ENCODE measurements around the gene FCER2. TPM values are rescaled to one million over a fixed set of nuclear protein-coding genes. Genes with fewer than 3 reads are reported as not detected.

FCER2 gene
- total RNA-seq, 2 experiments from 2014 or later: 0.60 to 0.95 TPM

GRCh38 chr19:7704280-7705060, 2.5 kb upstream of the FCER2 start:
- Mint-ChIP-seq H3K4me3 (no peak overlapping the region), H3K36me3 (ENCODE audit: low read depth) (no peaks in the 10 kb centered on the region), H3K27me3 (peaks cover 23% of the 10 kb centered on the region), H3K27ac (no peak overlapping the region), H3K4me1 (peaks cover 31% of the 10 kb centered on the region), H3K9me3 (no peaks in the 10 kb centered on the region)
- ChIA-PET POLR2A (interaction anchor here (2.5 kb wide), 1 partner anchor 23 kb away, joined by 15 read pairs; the partner anchor contains the start of gene TRAPPC5), CTCF (no interaction called here)
- DNase-seq: no peak

- CTCF ChIA-PET: interaction anchor here (0.7 kb wide), 1 partner anchor 561 kb away, joined by 3 read pairs; no protein-coding TSS in a partner anchor
- POLR2A ChIA-PET: no interaction called here
- Mint-ChIP-seq H3K27ac (no peak overlapping the region), H3K4me3 (no peak overlapping the region), H3K9me3 (no peaks in the 10 kb centered on the region), H3K4me1 (peaks cover 36% of the 10 kb centered on the region), H3K36me3 (ENCODE audit: low read depth) (no peaks in the 10 kb centered on the region), H3K27me3 (peaks cover 26% of the 10 kb centered on the region)
- no peak for DNase-seq
Measured at GRCh38 chr19:7703332-7703731, 1.4 kb upstream of the FCER2 start.

GRCh38 chr19:7701049-7701653, 780 bp downstream of the FCER2 start:
- ChIA-PET POLR2A (no interaction called here), CTCF (interaction anchor here (1.2 kb wide), 1 partner anchor 20 kb away, joined by 3 read pairs; the partner anchor contains the start of gene TRAPPC5)

GRCh38 chr19:7699417-7700401, 2.2 kb downstream of the FCER2 start:
- Mint-ChIP-seq H3K36me3 (ENCODE audit: low read depth) (no peaks in the 10 kb centered on the region), H3K4me1 (peaks cover 11% of the 10 kb centered on the region), H3K27ac (no peak overlapping the region), H3K27me3 (peaks cover 27% of the 10 kb centered on the region), H3K4me3 (no peak overlapping the region), H3K9me3 (no peaks in the 10 kb centered on the region)
- no peak for DNase-seq
- ChIA-PET CTCF (interaction anchor here (0.7 to 1.6 kb wide), 4 partner anchors 10 to 131 kb away, joined by 3 to 4 read pairs (median 3); partner anchors contain the start of gene TRAPPC5), POLR2A (interaction anchor here (1.0 kb wide), 1 partner anchor 13 kb away, joined by 3 read pairs; no protein-coding TSS in a partner anchor)

More at GRCh38 chr19:7701049-7701653, 780 bp downstream of the FCER2 start:
- DNase-seq: no peak
- Mint-ChIP-seq H3K9me3 (no peaks in the 10 kb centered on the region), H3K27me3 (peaks cover 30% of the 10 kb centered on the region), H3K36me3 (ENCODE audit: low read depth) (no peaks in the 10 kb centered on the region), H3K4me3 (no peak overlapping the region), H3K27ac (no peak overlapping the region), H3K4me1 (peaks cover 25% of the 10 kb centered on the region)

- Mint-ChIP-seq H3K4me3 (no peak overlapping the region), H3K4me1 (peaks cover 9% of the 10 kb centered on the region), H3K36me3 (ENCODE audit: low read depth) (no peaks in the 10 kb centered on the region), H3K9me3 (no peaks in the 10 kb centered on the region), H3K27me3 (peaks cover 25% of the 10 kb centered on the region), H3K27ac (no peak overlapping the region)
- ChIA-PET POLR2A (interaction anchor here (0.9 to 1.0 kb wide), 3 partner anchors 13 to 1871 kb away, joined by 3 read pairs; partner anchors contain the start of gene TRAPPC5), CTCF (interaction anchor here (0.7 to 1.6 kb wide), 4 partner anchors 9 to 131 kb away, joined by 3 to 4 read pairs (median 3); partner anchors contain the start of gene TRAPPC5)
- no peak for DNase-seq
Measured at GRCh38 chr19:7699003-7699402, 2.9 kb downstream of the FCER2 start.

GRCh38 chr19:7698583-7698982, 3.3 kb downstream of the FCER2 start:
- H3K36me3 Mint-ChIP-seq (ENCODE audit: low read depth): no peaks in the 10 kb centered on the region
- ChIA-PET CTCF (interaction anchor here (0.7 to 2.4 kb wide), 4 partner anchors 17 to 130 kb away, joined by 3 to 8 read pairs (median 4); partner anchors contain the start of gene TRAPPC5), POLR2A (interaction anchor here (0.9 to 1.0 kb wide), 3 partner anchors 12 to 1871 kb away, joined by 3 read pairs; partner anchors contain the start of gene TRAPPC5)
- H3K27ac Mint-ChIP-seq: no peak overlapping the region
- peaks cover 21% of the 10 kb centered on the region for H3K27me3 Mint-ChIP-seq
- DNase-seq: no peak
- no peak overlapping the region for H3K4me3 Mint-ChIP-seq
- peaks cover 9% of the 10 kb centered on the region for H3K4me1 Mint-ChIP-seq
- no peaks in the 10 kb centered on the region for H3K9me3 Mint-ChIP-seq

- peaks cover 9% of the 10 kb centered on the region for H3K4me1 Mint-ChIP-seq
- DNase-seq: no peak
- ChIA-PET POLR2A (no interaction called here), CTCF (interaction anchor here (2.4 kb wide), 1 partner anchor 17 kb away, joined by 8 read pairs; the partner anchor contains the start of gene TRAPPC5)
- H3K9me3 Mint-ChIP-seq: no peaks in the 10 kb centered on the region
- no peak overlapping the region for H3K27ac Mint-ChIP-seq
- no peaks in the 10 kb centered on the region for H3K36me3 Mint-ChIP-seq (ENCODE audit: low read depth)
- peaks cover 18% of the 10 kb centered on the region for H3K27me3 Mint-ChIP-seq
- no peak overlapping the region for H3K4me3 Mint-ChIP-seq
Measured at GRCh38 chr19:7697721-7698287, 4.1 kb downstream of the FCER2 start.

- H3K36me3 Mint-ChIP-seq (ENCODE audit: low read depth): no peaks in the 10 kb centered on the region
Measured at GRCh38 chr19:7694499-7694898, 7.4 kb downstream of the FCER2 start.

GRCh38 chr19:7692417-7693088, 9.4 kb downstream of the FCER2 start:
- CTCF ChIA-PET: no interaction called here
- POLR2A ChIA-PET: no interaction called here
- DNase-seq: no peak
- H3K9me3 Mint-ChIP-seq: no peaks in the 10 kb centered on the region
- H3K36me3 Mint-ChIP-seq (ENCODE audit: low read depth): no peaks in the 10 kb centered on the region
- H3K27me3 Mint-ChIP-seq: peaks cover 5% of the 10 kb centered on the region
- H3K4me1 Mint-ChIP-seq: no peaks in the 10 kb centered on the region
- no peak overlapping the region for H3K27ac Mint-ChIP-seq
- H3K4me3 Mint-ChIP-seq: no peak overlapping the region

More at GRCh38 chr19:7694499-7694898, 7.4 kb downstream of the FCER2 start:
- H3K4me3 Mint-ChIP-seq: no peak overlapping the region
- H3K27ac Mint-ChIP-seq: no peak overlapping the region
- H3K4me1 Mint-ChIP-seq: peaks cover 5% of the 10 kb centered on the region
- POLR2A ChIA-PET: no interaction called here
- no peak for DNase-seq
- CTCF ChIA-PET: interaction anchor here (1.2 kb wide), 1 partner anchor 14 kb away, joined by 4 read pairs; the partner anchor contains the start of gene TRAPPC5
- H3K27me3 Mint-ChIP-seq: peaks cover 11% of the 10 kb centered on the region
- no peaks in the 10 kb centered on the region for H3K9me3 Mint-ChIP-seq

GRCh38 chr19:7691497-7691896, 10.4 kb downstream of the FCER2 start:
- Mint-ChIP-seq H3K4me3 (no peak overlapping the region), H3K9me3 (no peaks in the 10 kb centered on the region), H3K36me3 (ENCODE audit: low read depth) (no peaks in the 10 kb centered on the region), H3K27me3 (peaks cover 1% of the 10 kb centered on the region), H3K4me1 (no peaks in the 10 kb centered on the region), H3K27ac (no peak overlapping the region)
- no peak for DNase-seq
- CTCF ChIA-PET: no interaction called here
- POLR2A ChIA-PET: no interaction called here

- Mint-ChIP-seq H3K36me3 (ENCODE audit: low read depth) (no peaks in the 10 kb centered on the region), H3K4me3 (no peak overlapping the region), H3K4me1 (no peaks in the 10 kb centered on the region), H3K27me3 (no peaks in the 10 kb centered on the region), H3K9me3 (no peaks in the 10 kb centered on the region), H3K27ac (no peak overlapping the region)
- ChIA-PET CTCF (no interaction called here), POLR2A (no interaction called here)
- no peak for DNase-seq
Measured at GRCh38 chr19:7690779-7691258, 11.1 kb downstream of the FCER2 start.

Measured in activated CD4-positive, alpha-beta memory T cell treated with anti-CD3 and anti-CD28 coated beads, Interleukin-2, amount 10 ng/mL, durations not matched to agents 7 days and 5 days (primary cell).